SK-N-SH (cell line): ENCODE data around the gene SPATA32. TPM values are rescaled to one million over a fixed set of nuclear protein-coding genes. Genes with fewer than 3 reads are reported as not detected.

Experiments
- CTCF ChIA-PET: fragments of 300-600, 350-600 bp; formaldehyde crosslinking; extraction: SDS; loops from one replicate; lab custom pipeline; 2021; lab: Yijun Ruan, JAX
- POLR2A ChIA-PET: fragments of 350-600 bp; sonication (Branson Sonifier 250); formaldehyde crosslinking; extraction: SDS; loops from one replicate; lab custom pipeline; 2020; ENCODE audit warnings: antibody characterized with exemption, inconsistent platforms; lab: Yijun Ruan, JAX
- DNase-seq: peaks from one replicate; pipeline ENCODE4 v3.0.0; 2012
- H2AFZ ChIP-seq: fragments of 200-600 bp; sonication (generic); 2 replicates; pipeline ENCODE4 v1.8.1; 2016; ENCODE audit warnings: antibody characterized with exemption, mild to moderate bottlenecking, low read depth
- H3F3A ChIP-seq: fragments of 200-600 bp; sonication (generic); replicated peaks from 2 replicates; pipeline ENCODE3; 2016; ENCODE audit warnings: antibody characterized with exemption, mild to moderate bottlenecking; ENCODE audit not compliant: insufficient read depth
- H3K27ac ChIP-seq, 2 experiments: fragments of 200-500 bp in 1 of 2; fragments of 200-600 bp in 1 of 2; sonication (Bioruptor generic) in 1 of 2; sonication (generic), shearing (Covaris generic) in 1 of 2; 2 replicates each; pipeline versions ENCODE4 v1.5.1 to v1.6.1; 2014 to 2016; ENCODE audit warnings: low read depth in 2 of 2, inconsistent platforms in 1 of 2, low read length in 1 of 2, mild to moderate bottlenecking in 1 of 2, mixed read lengths in 1 of 2
- H3K27me3 ChIP-seq: fragments of 200-600 bp; sonication (generic), shearing (Covaris generic); 2 replicates; pipeline ENCODE4 v1.6.1; 2016; ENCODE audit warnings: mixed run types; ENCODE audit not compliant: insufficient read depth
- H3K36me3 ChIP-seq, 2 experiments: fragments of 200-500 bp in 1 of 2; fragments of 200-600 bp in 1 of 2; sonication (Bioruptor generic) in 1 of 2; sonication (generic) in 1 of 2; replicated peaks in 1 of 2; 2 replicates each; pipeline versions ENCODE3 to v1.5.1; 2014 to 2016; ENCODE audit warnings: low read length in 1 of 2, mild to moderate bottlenecking in 1 of 2; ENCODE audit not compliant: insufficient read depth in 2 of 2, control insufficient read depth in 1 of 2
- H3K4me1 ChIP-seq, 2 experiments: fragments of 200-500 bp in 1 of 2; fragments of 200-600 bp in 1 of 2; sonication (Bioruptor generic) in 1 of 2; sonication (generic), shearing (Covaris generic) in 1 of 2; 2 replicates each; pipeline versions ENCODE4 v1.5.1 to v1.6.1; 2014 to 2016; ENCODE audit warnings: low read depth in 1 of 2, low read length in 1 of 2, mixed run types in 1 of 2; ENCODE audit not compliant: insufficient read depth in 2 of 2, control insufficient read depth in 1 of 2
- H3K4me2 ChIP-seq: fragments of 200-600 bp; sonication (generic), shearing (Covaris generic); 2 replicates; pipeline ENCODE4 v1.6.1; 2017; ENCODE audit warnings: mixed run types
- H3K4me3 ChIP-seq, 2 experiments: fragments of 200-500 bp in 1 of 2; fragments of 200-600 bp in 1 of 2; sonication (Bioruptor generic) in 1 of 2; sonication (generic), shearing (Covaris generic) in 1 of 2; 2 replicates each; pipeline versions ENCODE4 v1.5.1 to v1.8.1; 2014 to 2016; ENCODE audit warnings: low read depth in 2 of 2, inconsistent platforms in 1 of 2, low read length in 1 of 2, mild to moderate bottlenecking in 1 of 2, mixed read lengths in 1 of 2, moderate library complexity in 1 of 2
- H3K79me2 ChIP-seq: fragments of 200-600 bp; sonication (generic); 2 replicates; pipeline ENCODE4 v1.8.1; 2017; ENCODE audit warnings: mild to moderate bottlenecking; ENCODE audit not compliant: insufficient read depth
- H3K9ac ChIP-seq: fragments of 200-600 bp; sonication (generic); 2 replicates; pipeline ENCODE4 v1.6.1; 2017; ENCODE audit warnings: mixed run types
- H3K9me2 ChIP-seq: fragments of 200-600 bp; sonication (generic); 2 replicates; pipeline ENCODE4 v1.6.1; 2017; ENCODE audit warnings: mixed run types
- H3K9me3 ChIP-seq: fragments of 200-600 bp; sonication (generic); 2 replicates; pipeline ENCODE4 v1.6.1; 2017; ENCODE audit warnings: mixed run types, mild to moderate bottlenecking, moderate library complexity
- H4K20me1 ChIP-seq: fragments of 200-600 bp; sonication (generic); 2 replicates; pipeline ENCODE4 v1.6.1; 2017; ENCODE audit warnings: mild to moderate bottlenecking, mixed run types; ENCODE audit not compliant: insufficient read depth
- CHD2 ChIP-seq: fragments of 150-350 bp; IDR thresholded peaks from 2 replicates; pipeline ENCODE4 v1.6.1; 2018; ENCODE audit warnings: low read length; ENCODE audit not compliant: partially characterized antibody
- ELF1 ChIP-seq: IDR thresholded peaks from 2 replicates; pipeline ENCODE4 v1.4.0; 2012
- EP300 ChIP-seq, 2 experiments: IDR thresholded peaks; 2 replicates each; pipeline versions ENCODE4 v1.4.0 to v1.6.1; 2012; ENCODE audit warnings: borderline replicate concordance in 1 of 2, low read depth in 1 of 2, low read length in 1 of 2
- EZH2phosphoT487 ChIP-seq: fragments of 200-600 bp; sonication (generic); IDR thresholded peaks from 2 replicates; pipeline ENCODE4 v1.6.1; 2017; ENCODE audit warnings: low read depth, mixed run types, mild to moderate bottlenecking, antibody characterized with exemption, moderate library complexity, borderline replicate concordance
- GABPA ChIP-seq: IDR thresholded peaks from 2 replicates; pipeline ENCODE4 v1.4.0; 2012; ENCODE audit warnings: low read depth, mild to moderate bottlenecking
- GATA2 ChIP-seq: sonication (generic); formaldehyde crosslinking; IDR thresholded peaks from 2 replicates; pipeline ENCODE4 v1.5.0; 2020; ENCODE audit warnings: mild to moderate bottlenecking, missing genetic modification reagents
- IRF3 ChIP-seq: fragments of 150-350 bp; IDR thresholded peaks from 2 replicates; pipeline ENCODE4 v1.6.1; 2016; ENCODE audit warnings: mild to moderate bottlenecking, low read depth, low read length
- MXI1 ChIP-seq: IDR thresholded peaks from 2 replicates; pipeline ENCODE4 v1.6.1; 2012; ENCODE audit warnings: mild to moderate bottlenecking, low read depth, low read length, improper control_type of control experiment
- NFIC ChIP-seq: IDR thresholded peaks from 2 replicates; pipeline ENCODE4 v1.4.0; 2012; ENCODE audit warnings: borderline replicate concordance
- NRF1 ChIP-seq: IDR thresholded peaks from 2 replicates; pipeline ENCODE4 v1.6.1; 2012; ENCODE audit warnings: low read depth, mild to moderate bottlenecking, low read length
- POLR2AphosphoS5 ChIP-seq: IDR thresholded peaks from 2 replicates; pipeline ENCODE4 v1.6.1; 2012; ENCODE audit warnings: low read depth, low read length
- RCOR1 ChIP-seq: fragments of 150-350 bp; IDR thresholded peaks from 2 replicates; pipeline ENCODE4 v1.6.1; 2017; ENCODE audit warnings: antibody characterized with exemption, low read length
- REST ChIP-seq: IDR thresholded peaks from 2 replicates; pipeline ENCODE4 v1.6.1; 2012; ENCODE audit warnings: mild to moderate bottlenecking, low read depth, low read length, moderate library complexity
- RFX5 ChIP-seq: IDR thresholded peaks from 2 replicates; pipeline ENCODE4 v1.6.1; 2012; ENCODE audit warnings: mild to moderate bottlenecking, improper control_type of control experiment, low read length
- SMC3 ChIP-seq: IDR thresholded peaks from 2 replicates; pipeline ENCODE4 v1.6.1; 2012; ENCODE audit warnings: low read depth, low read length, improper control_type of control experiment
- TEAD4 ChIP-seq: IDR thresholded peaks from 2 replicates; pipeline ENCODE4 v1.4.0; 2012; ENCODE audit warnings: mild to moderate bottlenecking, borderline replicate concordance; ENCODE audit not compliant: insufficient read depth
- YY1 ChIP-seq: IDR thresholded peaks from 2 replicates; pipeline ENCODE4 v1.4.0; 2012; ENCODE audit warnings: low read depth, mild to moderate bottlenecking
- WGBS: methylation state at CpG from one replicate; pipeline ENCODE4 v1.1.6; 2017; ENCODE audit warnings: low lambda C conversion rate; 5-methylcytosine and 5-hydroxymethylcytosine counted together
- polyA plus RNA-seq, 3 experiments: library from polyadenylated mRNA; depleted of rRNA; stranded (reverse); fragments of >200 nt; gene quantifications; 2 replicates each; pipeline ENCODE4 v1.2.3, GENCODE V29; 2012
- TF ChIP-seq, protein P1 (sequence below): IDR thresholded peaks from 2 replicates; pipeline ENCODE4 v1.4.0; 2012; ENCODE audit warnings: low read depth, borderline replicate concordance

The SPATA32 gene
- polyA plus RNA-seq, 1 of the 3 experiments (the other 2 are of a cell fraction), result not detected

DNA sequence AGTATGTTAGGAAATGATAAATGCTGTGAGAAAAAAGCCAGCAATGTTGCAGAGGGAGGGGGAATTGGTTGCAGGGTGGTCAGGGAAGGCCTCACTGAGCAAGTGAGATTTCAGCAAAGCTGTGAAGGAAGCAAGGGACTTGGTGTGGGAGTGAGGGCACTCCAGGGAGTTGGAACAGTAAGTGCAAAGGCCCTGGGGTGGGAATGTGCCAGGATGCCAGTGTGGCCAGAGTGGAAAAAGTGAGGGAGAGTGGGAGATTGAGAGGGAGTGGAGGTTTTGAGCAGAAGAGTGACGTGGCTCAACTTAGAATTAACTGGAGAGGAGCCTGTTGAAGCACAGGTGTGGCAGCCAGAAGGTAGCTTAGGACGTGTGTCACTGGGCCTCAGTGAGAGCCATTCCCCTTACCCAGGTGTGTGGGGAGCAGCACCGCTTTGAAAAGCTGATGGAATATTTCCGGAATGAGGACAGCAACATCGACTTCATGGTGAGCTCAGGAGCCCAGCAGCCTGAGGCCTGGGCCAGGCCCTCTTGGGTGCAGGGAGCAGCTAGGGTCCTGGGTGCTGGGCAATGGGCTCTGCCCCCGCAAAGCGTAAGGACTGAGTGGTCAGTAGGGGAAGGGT, 23.6 kb downstream of the SPATA32 start:
- H3K4me1 ChIP-seq, result peaks cover 0 to 11% of the 10 kb centered on the region in 2 experiments; a peak in 1 of 4 replicates
- H3K27me3 ChIP-seq, result no peaks in the 10 kb centered on the region
- no peak overlapping the region for H2AFZ ChIP-seq
- no peak for DNase-seq
- H3K9me2 ChIP-seq, result no peaks in the 10 kb centered on the region
- H3K79me2 ChIP-seq, result no peaks in the 10 kb centered on the region
- no peaks in the 10 kb centered on the region for H3F3A ChIP-seq
- no peaks in the 10 kb centered on the region for H3K36me3 ChIP-seq
- H3K4me2 ChIP-seq, result no peak overlapping the region
- no peaks in the 10 kb centered on the region for H3K9me3 ChIP-seq
- H3K27ac ChIP-seq, result no peak overlapping the region
- 89% methylated on average over 7 of the region's 7 CpGs for WGBS
- POLR2A ChIA-PET, result no interaction called here
- CTCF ChIA-PET, result interaction anchor here (0.6 to 11.1 kb wide), 4 partner anchors 17 to 606 kb away, joined by 4 to 232 read pairs (median 70); partner anchors contain the start of gene FMNL1
- TF ChIP-seq CHD2 (no peak), SMC3 (no peak), REST (no peak), GABPA (no peak), TEAD4 (no peak), MXI1 (no peak), GATA2 (CRISPR knock-in tag) (no peak), YY1 (no peak), NFIC (no peak), IRF3 (no peak), RFX5 (no peak), NRF1 (no peak), EZH2phosphoT487 (no peak), ELF1 (no peak), EP300 (IDR thresholded peaks at IDR 0.05; ENCODE audit: borderline replicate concordance in 1 of 2, low read depth in 1 of 2, low read length in 1 of 2) (no peak), RCOR1 (no peak), POLR2AphosphoS5 (no peak)
- TF ChIP-seq, protein P1, sequence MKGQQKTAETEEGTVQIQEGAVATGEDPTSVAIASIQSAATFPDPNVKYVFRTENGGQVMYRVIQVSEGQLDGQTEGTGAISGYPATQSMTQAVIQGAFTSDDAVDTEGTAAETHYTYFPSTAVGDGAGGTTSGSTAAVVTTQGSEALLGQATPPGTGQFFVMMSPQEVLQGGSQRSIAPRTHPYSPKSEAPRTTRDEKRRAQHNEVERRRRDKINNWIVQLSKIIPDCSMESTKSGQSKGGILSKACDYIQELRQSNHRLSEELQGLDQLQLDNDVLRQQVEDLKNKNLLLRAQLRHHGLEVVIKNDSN, result no peak
- H4K20me1 ChIP-seq, result no peaks in the 10 kb centered on the region
- no peak overlapping the region for H3K9ac ChIP-seq
- no peak overlapping the region for H3K4me3 ChIP-seq
